Umbilical cord (tissue), 2 donors: ENCODE results near the gene C19orf81. TPM values are rescaled to one million over a fixed set of nuclear protein-coding genes. Genes with fewer than 3 reads are reported as not detected.
"Not testable (repeated sequence)": the region's sequence is repeated elsewhere in the genome, so short reads cannot be mapped to it uniquely, and the experiment has no call there.

Experiments used
- DNase-seq: peaks from one replicate; pipeline ENCODE4 v3.0.0-alpha.2; 2015; ENCODE audit warnings: low spot score
- total RNA-seq: library from RNA; depleted of rRNA; stranded (reverse); fragments of >200 nt; gene quantifications from one replicate; pipeline ENCODE4 v1.2.3, GENCODE V29; 2014; ENCODE audit warnings: low replicate concordance; ENCODE audit not compliant: insufficient read depth

Gene C19orf81
- total RNA-seq = not detected

- DNase-seq = no peak
These were observed at the start of gene C19orf81 for GRCh38 chr19:50649433-50650391. C19orf81 (plus strand) TSS chr19:50649445; CDS start chr19:50649445, 0 bp downstream.

GRCh38 chr19:50601407-50602088 lies 47.7 kb upstream of the C19orf81 start:
- DNase-seq = no peak

- no peak for DNase-seq
These were observed 47.2 kb upstream of the C19orf81 start for GRCh38 chr19:50602089-50602422.

- DNase-seq = no peak
These were observed 46.7 kb upstream of the C19orf81 start for GRCh38 chr19:50602496-50602895.

GRCh38 chr19:50602935-50603334 lies 46.3 kb upstream of the C19orf81 start:
- DNase-seq = no peak

GRCh38 chr19:50604264-50605073 lies 44.8 kb upstream of the C19orf81 start:
- not testable (repeated sequence) for DNase-seq

- DNase-seq = not testable (repeated sequence)
These were observed 43.0 kb upstream of the C19orf81 start for GRCh38 chr19:50606059-50606836.

- DNase-seq = no peak
These were observed 41.9 kb upstream of the C19orf81 start for GRCh38 chr19:50607388-50607787.

- DNase-seq = peak; percentile 52
These were observed 41.1 kb upstream of the C19orf81 start for GRCh38 chr19:50607874-50608785.

GRCh38 chr19:50612504-50613404 lies 36.5 kb upstream of the C19orf81 start:
- DNase-seq = not testable (repeated sequence)

GRCh38 chr19:50618379-50618778 lies 30.9 kb upstream of the C19orf81 start:
- DNase-seq = not testable (repeated sequence)

- not testable (repeated sequence) for DNase-seq
These were observed 30.1 kb upstream of the C19orf81 start for GRCh38 chr19:50619184-50619583.

GRCh38 chr19:50620394-50620906 lies 28.8 kb upstream of the C19orf81 start:
- DNase-seq = not testable (repeated sequence)

- DNase-seq = no peak
These were observed 24.2 kb upstream of the C19orf81 start for GRCh38 chr19:50624949-50625600.

GRCh38 chr19:50626011-50626410 lies 23.2 kb upstream of the C19orf81 start:
- DNase-seq = no peak

- DNase-seq = no peak
These were observed 22.4 kb upstream of the C19orf81 start for GRCh38 chr19:50626795-50627194.

- no peak for DNase-seq
These were observed 21.1 kb upstream of the C19orf81 start for GRCh38 chr19:50628146-50628545.

- DNase-seq = no peak
These were observed 20.7 kb upstream of the C19orf81 start for GRCh38 chr19:50628551-50628950.
